Inferior parietal cortex (tissue), 1 donor: ENCODE measurements around the gene TOR1AIP2.
"Not testable (repeated sequence)": the region's sequence is repeated elsewhere in the genome, so short reads cannot be mapped to it uniquely, and the experiment has no call there.

Experiments
- DNase-seq: peaks from one replicate; pipeline ENCODE4 v3.0.0-alpha.2; 2016; ENCODE audit errors: extremely low spot score

Gene TOR1AIP2

DNA sequence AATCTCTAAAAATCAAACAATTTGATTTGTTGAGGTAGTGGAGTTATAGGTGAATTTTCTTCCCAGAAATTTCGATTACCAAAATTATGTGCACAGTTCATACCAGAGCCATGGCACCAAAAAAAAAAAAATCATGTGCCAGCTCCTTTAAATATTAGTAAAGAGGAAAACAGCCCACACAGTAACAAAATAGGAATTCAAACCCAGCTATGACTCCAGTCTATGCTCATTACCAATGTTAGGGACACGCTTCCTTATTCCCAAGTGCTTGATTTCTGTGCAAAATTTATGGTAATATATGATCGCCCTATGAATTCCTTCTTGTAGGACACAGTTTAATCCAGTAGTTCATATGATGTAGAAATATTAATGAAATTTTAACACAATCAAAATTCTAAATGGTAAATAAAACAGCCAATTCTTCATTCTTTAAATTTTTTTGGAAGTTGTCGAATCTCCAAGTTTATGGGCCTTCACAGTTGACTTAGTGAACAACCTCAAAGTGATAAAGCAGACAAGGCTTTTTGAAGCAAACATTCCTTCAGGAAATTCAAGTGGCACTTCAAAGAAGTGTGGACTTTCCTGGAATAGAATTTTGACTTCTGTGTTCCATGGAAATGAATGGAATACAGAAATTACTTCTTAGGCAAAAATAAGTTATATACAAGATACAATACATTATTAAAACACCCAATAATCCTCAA lies 1.9 kb downstream of the TOR1AIP2 start:
- DNase-seq = no peak

DNA sequence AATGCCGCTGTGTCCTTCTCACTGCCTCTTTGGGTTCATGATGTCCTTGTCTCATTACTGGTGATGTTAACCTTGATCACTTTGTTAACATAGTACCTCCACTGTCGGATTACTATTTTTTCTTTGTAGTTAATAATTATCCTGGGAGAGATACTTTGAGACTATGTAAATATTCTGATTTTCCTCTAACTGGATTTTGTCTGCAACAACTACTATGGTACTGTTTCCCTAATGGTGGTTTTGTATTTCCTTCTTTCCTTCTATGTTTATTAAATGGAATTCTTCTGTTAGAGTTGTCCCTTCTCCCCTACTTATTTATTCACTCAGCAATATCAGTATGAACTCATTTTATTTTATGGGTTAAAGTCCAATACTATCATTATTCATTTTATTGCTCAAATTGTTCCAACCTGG lies 4.2 kb downstream of the TOR1AIP2 start:
- no peak for DNase-seq

DNA sequence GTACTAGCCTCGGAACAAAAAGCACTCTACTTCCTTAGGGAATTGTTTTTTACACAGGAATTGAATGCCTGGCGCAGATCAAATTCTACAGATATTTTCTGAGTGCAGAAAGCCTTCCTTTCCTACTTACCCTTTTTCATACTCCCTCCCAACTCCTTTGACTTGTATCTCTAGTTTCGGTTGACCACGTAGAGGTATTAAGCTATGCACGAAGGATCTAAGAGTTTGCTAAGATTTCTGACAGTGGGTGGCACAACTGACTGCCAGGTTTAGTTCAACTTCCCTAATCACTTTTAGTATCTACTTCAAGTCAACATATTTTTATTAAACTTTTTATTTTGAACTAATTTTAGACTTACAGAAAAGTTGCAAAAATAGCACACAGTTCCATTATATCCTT lies 5.0 kb downstream of the TOR1AIP2 start:
- no peak for DNase-seq

DNA sequence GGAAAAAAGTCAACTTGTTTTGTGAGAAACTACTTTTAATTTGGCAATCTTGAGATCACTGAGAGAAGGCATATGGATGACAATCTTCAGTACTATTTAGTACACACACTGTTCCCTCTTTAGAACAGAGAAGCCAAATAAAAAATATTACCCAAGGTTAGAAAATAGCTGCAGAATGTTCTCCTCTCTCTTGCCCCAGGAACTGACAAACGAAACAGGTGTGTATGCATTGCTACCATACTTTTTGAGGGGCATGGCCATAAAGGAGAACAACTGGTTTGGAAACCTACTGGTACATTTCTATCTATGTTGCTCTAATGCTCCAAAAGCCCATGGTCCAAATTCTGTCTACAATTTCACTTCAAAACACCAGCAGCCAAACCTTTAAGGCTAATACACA lies 5.7 kb downstream of the TOR1AIP2 start:
- DNase-seq = no peak

DNA sequence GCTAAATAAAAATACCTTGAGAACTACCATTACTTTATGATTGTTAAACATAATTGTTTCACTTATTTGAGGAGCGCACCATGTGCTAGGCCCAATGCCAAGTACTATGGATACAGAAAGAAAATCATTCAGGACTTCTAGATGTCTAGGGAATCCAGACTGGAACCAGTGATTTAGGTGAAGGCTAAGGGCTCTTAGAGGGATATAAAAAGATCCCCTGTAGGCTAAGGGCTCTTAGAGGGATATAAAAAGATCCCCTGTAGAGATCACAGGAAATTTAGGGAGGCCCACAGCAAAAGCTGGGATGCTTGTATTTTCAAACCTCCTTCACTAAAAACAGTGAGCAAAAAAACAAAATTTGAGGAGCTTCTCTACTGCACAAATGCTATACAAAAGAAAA lies 6.7 kb downstream of the TOR1AIP2 start:
- DNase-seq = no peak

DNA sequence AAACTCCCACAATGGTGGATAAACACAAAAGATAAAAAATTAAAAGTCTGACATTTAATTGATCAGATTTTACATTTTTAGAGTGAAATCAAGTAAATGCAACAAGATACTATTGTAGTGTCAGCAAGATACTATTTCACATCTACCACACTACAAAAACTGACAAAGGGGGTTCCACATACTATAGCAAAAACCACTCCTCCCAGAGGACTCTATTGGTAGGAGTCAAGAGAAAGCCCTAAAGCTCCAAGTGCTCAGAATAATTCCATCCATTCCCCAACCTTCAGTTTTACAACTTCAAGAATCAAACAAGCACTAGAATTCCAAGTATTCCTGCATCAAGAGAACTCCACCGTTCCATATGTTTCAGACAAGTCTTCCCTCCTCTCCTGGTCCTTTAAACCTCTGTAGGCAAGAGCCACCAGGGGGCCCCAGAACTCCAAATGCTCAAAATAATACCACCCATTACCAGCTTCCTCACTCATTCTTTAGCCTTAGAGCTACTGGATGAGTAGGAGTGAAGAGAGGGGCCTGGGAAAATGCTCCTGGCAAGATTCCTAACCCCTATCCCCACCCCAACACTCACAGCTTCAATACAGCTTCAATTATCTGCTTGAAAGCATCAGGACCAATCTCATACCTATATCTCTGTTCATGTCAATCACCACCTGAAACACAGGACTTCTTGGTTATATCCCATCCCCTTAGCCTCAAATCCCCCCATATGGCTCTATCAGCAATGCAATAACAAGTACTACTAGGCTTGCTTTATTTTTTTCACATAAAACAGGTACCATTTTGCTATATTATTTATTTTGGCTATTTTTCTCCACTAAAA lies 9.9 kb downstream of the TOR1AIP2 start:
- no peak for DNase-seq

DNA sequence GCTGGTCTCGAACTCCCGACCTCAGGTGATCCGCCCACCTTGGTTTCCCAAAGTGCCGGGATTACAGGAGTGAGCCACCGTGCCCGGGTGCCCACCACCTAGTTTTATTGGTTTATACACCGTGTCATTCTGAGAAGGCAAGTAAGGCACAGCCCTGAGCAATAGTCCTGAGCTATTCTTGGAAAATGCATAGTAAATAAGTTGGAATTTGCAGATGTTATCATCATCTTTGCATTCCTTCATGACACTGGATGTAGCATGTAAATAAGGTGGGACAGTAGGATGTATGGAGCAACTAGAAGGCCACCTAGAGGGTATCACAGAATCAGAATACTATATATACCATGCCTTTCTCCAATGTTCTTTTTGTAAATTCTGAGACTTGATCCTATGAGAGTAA lies 11.0 kb downstream of the TOR1AIP2 start:
- no peak for DNase-seq

DNA sequence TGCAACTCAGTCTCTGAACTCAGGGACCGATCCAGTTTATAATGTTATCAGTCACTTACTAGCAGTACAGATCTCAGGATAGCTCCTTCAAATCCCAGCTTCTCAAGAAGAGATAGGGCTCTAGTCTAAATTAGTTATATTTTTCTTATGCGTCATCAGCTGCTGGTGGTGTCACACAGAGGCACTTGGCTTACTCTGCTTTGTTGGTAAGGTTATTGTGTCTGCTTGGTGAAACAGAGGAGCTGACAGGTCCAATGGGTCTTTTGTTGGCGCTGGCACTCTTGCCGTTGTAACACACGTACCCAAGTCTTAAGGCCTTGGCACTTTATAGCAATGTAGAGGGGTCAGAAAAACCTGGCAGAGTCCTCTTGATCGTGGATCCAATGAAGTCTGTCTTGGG lies 12.2 kb downstream of the TOR1AIP2 start:
- DNase-seq = no peak

DNA sequence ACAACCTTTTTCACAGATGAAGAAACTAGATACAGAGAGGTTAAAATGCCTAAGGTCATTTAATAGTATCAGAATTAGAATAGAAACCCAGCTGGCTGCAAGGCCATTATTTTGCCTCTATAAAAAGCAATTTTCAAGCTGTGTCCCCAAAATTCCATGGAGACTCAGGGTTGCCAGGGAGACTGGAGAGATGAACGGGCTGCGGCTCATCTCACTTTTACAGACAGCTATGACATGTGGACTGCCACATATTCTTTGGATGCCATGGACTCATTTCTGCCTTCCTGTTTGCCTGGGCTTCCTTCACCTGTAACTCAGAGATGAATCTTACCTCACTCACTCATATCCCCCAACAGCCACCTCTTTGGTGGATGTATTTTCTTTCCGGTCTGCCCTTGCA lies 17.0 kb downstream of the TOR1AIP2 start:
- DNase-seq = no peak

DNA sequence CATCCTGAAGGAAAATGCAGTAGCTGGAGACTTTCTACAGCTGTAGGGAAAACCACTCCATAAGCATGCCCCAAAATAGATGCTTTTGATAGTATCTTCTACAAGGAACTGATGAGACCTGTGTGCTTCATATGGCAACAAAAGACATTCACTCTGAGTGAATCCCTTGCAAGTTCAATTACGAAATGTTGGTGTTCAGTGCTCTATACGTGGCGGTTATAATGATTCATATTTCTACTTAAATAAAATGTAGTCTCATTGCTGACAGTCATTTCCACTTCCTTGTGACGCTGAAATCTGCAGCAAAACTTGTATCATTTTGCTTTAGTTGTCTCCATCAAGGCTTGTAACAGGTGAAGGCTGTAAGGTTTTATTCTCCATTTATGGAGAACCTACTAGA lies 20.6 kb downstream of the TOR1AIP2 start:
- DNase-seq = no peak

DNA sequence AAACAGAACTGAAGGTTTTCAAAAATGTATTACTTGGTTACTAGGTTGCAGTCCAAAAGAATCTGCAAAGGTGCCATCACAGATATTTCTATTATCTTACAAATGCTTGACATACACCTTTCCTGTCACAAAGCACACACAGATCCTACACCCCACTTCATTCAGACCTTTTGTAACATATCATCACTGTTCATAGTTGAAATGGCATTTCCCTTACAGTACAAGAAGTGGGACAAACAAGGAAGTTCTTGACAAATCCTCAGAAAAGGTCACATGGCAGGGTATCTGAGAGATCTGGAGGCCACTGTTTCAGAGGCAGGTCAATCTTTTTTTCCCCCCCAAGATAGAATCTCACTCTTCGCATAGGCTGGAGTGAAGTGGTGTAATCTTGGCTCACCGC lies 21.3 kb downstream of the TOR1AIP2 start:
- DNase-seq = no peak

DNA sequence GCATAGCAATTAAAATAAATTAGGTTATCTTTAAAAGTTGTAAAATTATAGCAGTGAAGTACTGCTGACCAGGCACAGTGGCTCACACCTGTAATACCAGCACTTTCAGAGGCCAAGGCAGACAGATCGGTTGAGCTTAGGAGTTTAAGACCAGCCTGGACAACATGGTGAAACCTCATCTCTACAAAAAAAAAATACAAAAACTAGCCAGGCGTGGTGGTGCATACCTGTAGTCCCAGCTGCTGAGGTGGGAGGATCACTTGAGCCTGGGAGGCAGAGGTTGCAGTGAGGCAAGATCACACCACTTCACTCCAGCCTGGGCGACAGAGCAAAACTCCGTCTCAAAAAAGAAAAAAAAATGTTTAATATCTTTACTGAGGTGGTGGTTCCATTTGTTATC lies 21.8 kb downstream of the TOR1AIP2 start:
- not testable (repeated sequence) for DNase-seq

DNA sequence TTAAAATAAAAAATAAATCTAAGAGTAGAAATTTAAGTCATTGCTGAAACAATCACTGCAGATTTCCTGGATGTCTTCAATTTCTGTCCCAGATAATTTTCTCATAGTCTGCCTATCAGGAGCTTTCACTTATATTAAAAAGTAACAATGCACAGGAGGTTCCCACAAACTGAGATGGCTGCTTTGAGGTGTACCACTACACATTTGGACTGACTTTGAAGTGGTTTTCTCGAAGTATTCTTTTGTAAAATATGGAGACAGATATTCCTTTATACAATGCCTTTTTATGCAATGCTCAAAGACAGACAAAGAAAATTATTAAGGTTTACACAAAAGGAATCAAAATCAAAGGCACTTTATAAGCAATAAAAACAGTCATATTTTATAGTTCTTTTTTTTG lies 24.5 kb downstream of the TOR1AIP2 start:
- DNase-seq = no peak

DNA sequence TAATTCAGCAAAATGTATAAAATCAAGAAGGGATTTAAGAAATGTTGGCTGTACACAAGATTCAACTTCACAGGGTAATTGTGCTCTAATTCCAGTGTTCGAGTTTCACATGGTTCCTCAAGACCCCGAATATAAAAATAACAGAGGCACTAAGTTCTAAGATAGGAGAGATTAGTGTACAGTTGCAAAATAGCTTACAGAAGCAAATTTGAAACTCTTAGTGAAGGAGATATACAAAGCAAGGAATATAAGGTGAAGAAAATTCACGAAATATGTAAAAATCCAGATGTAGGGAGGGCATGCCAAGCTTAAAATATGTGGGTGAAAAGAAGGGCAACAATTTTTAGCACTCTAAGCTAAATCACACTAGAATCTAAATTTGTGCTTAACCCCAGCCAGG lies 29.4 kb downstream of the TOR1AIP2 start:
- no peak for DNase-seq

DNA sequence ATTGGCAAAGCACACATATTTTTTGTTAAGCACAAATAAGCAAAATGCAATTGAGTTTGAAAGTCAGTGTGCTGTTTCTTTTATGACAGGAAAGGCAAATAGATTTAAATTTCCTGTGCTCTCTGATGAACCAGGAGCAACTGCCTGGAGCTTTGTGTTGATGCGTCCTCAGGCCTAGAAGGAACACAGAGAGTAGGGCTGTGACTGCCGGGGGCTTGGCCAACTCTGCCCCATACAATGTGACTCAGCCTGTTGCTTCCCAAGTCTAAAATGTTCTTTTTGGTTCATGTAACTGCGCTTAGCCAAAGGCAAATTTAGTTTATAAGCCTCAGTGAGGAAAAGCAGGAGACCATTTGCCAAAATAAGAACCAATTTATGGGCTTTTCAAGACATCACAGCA lies 37.5 kb downstream of the TOR1AIP2 start:
- no peak for DNase-seq

DNA sequence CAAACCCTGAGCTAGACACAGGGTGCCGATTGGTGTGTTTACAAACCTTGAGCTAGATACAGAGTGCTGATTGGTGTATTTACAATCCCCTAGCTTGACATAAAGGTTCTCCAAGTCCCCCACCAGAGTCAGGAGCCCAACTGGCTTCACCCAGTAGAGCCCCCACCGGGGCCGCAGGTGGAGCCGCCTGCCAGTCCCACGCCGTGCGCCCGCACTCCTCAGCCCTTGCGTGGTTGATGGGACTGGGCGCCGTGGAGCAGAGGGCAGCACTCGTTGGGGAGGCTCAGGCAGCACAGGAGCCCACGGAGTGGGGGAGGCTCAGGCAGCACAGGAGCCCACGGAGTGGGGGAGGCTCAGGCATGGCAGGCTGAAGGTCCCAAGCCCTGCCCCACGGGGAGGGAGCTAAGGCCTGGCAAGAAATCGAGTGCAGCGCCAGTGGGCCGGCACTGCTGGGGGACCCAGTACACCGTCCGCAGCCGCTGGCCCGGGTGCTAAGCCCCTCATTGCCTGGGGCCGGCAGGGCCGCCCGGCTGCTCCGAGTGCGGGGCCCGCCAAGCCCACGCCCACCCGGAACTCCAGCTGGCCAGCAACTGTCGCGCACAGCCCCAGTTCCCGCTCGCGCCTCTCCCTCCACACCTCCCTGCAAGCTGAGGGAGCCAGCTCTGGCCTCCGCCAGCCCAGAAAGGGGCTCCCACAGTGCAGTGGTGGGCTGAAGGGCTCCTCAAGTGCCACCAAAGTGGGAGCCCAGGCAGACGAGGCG lies 40.7 kb downstream of the TOR1AIP2 start:
- DNase-seq = not testable (repeated sequence)

DNA sequence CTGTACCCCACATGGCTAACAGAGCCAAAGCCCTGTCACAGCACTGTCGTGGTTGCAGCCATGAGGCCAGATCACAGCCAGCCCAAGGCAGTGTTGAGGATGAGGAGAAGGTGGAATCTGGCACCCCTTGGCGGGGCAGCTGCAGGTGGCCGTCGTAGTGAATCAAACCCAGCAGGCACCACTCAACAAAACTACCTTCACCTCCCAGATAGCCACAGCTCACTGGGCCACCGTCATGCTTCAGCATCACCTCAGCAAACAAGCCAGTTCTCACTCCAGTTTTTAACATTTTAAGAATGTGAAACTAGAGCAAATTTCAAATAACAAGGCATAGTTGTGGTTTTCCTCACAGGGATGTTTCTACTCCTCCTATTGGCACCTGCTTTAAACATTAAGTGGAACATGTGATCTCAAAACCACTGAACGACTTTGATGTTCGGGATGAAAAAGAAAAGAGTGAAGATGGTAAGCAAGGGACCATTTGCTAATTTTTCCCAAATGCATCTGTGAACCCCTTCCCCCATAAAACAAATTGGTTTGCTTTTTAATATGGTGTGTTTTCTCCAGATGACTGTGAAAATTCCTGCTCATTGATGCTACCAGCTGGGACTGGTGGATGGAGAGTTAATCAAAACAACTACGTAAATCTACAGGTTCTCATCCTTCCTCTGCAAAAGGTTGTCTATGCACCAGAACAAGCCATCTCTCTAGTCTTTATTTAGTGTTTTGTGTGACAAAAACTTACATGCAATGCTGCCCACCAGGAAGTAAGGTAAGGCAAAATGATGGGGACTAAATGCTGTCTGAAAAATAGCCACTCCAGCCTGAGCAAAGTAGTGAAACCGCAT lies 45.5 kb downstream of the TOR1AIP2 start:
- DNase-seq = no peak

DNA sequence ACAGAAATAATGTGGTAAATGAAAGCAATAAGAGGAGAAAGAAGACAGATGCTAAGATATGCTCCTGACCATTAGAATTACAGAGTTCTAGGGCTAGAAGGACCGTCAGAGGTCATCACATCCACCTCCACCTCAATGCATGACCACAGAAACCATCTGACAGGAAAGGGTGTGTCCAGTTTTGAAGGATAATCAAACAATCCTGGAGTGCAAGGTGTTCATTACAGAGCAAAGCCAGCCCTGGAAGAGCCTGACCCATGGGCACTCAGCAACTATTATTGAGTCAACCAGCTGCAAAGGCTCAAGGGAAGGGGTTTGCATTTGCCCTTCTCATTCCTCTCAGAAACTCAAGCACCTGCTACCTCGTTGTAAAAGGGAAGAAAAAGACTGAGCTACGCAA lies 46.4 kb downstream of the TOR1AIP2 start:
- DNase-seq = no peak

DNA sequence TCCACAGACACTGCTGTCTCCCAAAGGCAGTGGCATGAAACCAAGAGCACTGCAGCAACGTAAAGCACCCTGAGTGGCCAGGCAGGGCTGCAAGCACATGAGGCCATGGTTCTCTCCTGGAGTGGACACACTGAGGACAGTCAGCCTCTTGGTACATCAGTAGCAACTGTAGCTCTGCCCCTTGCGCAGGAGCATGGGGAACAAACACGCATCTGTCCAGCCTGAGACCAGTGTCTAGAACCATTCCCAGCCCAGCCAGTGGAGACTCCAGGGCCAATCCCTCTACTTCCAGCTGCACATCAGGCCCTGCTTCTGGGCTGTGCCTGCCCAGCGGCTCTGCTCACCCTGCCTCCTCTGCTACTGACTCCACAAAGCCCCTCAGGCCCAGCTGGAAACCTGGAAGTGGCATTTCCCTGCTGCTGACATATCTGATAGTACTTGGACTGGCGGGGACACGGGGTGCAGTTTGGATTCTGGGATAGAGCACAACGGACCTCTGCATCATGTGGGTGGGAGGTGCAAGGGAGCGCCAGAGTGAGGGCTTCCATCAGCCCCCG lies 49.0 kb downstream of the TOR1AIP2 start:
- no peak for DNase-seq

DNA sequence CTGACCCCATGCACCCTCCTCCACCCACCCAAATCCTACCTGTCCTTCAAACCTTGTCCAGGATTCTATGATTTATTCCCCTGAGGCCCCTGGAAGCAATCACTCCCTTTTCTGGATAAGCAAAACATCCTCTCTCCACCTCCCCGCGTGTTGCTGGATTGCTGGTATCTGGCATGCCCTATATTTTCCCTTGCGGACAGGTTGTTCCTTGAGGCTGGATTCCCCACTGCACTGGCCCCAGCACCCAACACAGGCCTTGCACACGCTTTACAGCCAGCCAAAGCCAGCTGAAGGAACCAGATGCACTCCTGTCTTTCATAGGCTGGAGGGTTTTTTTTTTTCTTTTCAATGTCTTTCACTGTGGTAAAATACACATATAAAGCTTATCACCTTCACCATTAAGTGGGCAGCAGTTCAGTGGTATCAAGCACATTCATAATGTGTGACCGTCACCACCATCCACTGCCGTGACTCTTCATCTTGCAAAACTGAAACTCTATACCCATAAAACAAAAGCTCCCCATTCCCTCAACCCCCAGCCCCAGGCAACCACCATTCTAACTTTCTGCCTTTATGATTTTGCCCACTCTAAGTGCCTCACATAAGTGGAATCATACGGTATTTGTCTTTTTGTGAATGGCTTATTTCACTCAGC lies 50.9 kb downstream of the TOR1AIP2 start:
- no peak for DNase-seq
